ENCODE measurements around the gene CNIH1.
"Not testable (repeated sequence)": the region's sequence is repeated elsewhere in the genome, so short reads cannot be mapped to it uniquely, and the experiment has no call there.

Gene CNIH1

GRCh38 chr14:54380558-54380957 lies 60.6 kb downstream of the CNIH1 start:
- not testable (repeated sequence) for DNase-seq (ENCODE audit: low spot score)

DNA sequence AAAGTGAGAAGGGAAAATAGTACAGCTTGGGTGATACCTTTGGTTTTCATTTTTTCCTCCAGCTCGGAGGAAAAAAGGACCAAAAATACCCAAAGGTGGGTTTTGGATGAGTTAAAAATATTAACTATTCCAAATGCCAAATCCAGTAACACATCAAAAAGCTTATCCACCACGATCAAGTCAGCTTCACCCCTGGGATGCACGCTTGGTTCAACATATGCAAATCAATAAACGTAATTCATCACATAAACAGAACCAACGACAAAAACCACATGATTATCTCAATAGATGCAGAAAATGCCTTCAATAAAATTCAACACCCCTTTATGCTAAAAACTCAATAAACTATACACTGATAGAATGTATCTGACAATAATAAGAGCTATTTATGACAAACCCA lies 62.3 kb downstream of the CNIH1 start:
- DNase-seq (ENCODE audit: low spot score), result not testable (repeated sequence)

DNA sequence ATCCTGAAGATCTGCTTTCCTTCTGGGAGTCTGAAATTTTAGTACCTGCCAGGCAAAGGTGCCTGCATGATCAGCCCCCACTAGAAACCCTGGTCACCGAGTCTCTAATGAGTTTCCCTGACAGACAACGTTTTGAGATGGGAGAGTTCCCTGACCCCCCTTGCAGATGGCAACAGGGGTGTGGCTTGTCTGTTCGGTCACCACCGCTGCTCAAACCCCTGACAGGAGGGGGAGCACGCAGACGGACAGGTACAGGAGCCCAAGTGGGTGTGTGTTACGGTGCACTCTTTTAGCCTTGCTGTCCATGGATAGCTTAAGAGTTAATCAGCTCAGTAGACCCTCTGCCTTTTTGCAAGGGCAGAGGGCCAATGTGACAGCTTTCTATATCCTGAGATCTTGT lies 63.7 kb downstream of the CNIH1 start:
- no peak for DNase-seq (ENCODE audit: low spot score)

GRCh38 chr14:54374117-54374884 lies 66.9 kb downstream of the CNIH1 start:
- no peak for DNase-seq (ENCODE audit: low spot score)

Measured in HuH-7.5 (cell line).